GM19035 (cell line): ENCODE measurements around the gene CARD10.

Experiments used
- ATAC-seq: cut with Tn5 transposase; IDR thresholded peaks from one replicate; pipeline ENCODE4 v1.9.1; 2021; ENCODE audit not compliant: unreplicated experiment

The CARD10 gene

DNA sequence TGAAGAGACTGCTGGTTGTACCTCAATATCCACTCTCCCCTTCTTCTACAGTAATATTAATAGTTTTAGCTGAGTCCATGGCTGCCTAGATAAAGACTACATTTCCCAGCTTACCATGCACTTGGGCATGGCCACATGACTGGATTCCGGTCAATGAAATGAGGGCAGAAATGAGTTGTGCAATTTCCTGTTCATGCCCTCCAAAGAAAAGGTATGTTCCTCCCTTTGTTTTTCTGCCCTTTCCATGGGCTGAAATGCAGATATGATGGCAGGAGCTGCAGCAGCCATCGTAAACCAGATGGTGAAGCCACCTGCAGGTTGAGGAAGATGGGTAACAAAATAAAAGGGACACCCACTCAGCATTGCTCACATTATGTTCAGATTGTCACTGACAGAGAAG, 76.7 kb downstream of the CARD10 start:
- no peak for ATAC-seq

DNA sequence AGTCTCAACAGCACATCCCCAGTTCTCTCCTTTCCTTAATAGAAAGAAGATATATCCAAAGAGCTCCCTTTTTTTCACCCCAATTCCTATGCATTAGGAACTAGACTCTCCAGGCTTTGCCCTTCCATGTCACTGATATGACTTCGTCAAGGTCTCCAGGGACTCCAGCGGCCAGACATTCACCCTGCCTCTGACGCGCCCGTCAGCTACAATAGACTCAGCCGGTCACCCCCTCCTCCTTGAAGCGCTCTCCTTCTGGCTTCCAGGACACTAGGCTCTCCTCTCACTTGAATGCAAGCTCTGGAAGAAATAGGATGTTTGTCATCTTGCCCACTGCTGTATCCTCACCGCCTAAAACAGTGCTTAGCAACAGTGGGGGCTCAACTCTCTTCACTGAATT, 77.1 kb downstream of the CARD10 start:
- no peak for ATAC-seq

DNA sequence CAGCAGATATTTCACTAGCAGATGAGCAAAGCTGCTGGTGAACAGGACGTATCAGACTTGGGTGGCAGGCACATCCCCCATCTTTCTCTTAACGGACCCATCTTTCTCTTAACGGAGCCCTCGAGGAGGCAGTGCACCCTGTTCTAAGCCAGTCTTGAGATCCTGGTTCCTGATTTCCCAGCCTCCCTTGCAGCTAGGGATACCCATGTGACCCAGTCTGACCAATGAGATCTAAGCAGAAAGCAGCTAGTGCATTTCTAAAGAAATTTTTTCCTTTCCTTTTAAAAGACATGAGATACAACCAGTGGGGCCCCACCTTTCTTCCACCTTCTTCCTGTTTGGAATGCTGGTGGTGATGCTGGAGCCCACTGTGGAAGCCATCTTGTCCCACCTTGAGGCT, 78.3 kb downstream of the CARD10 start:
- no peak for ATAC-seq
